ENCODE data around the gene SORBS2. TPM values are rescaled to one million over a fixed set of nuclear protein-coding genes. Genes with fewer than 3 reads are reported as not detected.

Gene SORBS2
- total RNA-seq, 1 donor from 2014 or later: 103 TPM

DNA sequence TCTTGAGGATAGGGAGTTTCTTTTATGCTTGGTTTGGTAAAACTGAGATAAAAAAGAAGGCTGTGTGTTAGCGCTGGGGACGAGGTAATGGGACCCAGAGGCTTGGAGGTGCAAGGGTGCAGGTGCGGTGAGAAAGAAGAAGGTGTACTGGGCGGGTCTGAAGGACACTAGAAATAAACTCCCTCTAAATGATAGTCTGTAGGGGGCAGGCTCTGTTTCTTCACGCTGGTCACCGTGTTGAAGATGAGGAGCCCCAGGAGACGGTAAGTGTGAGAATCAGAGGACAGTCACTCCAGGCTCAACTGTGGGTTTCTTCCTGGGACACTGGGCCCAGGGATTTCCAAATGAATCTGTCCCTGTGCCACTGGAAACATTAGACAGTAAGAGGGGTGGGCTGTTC, 131.4 kb downstream of the SORBS2 start:
- DNase-seq (ENCODE audit: low spot score): no peak

DNA sequence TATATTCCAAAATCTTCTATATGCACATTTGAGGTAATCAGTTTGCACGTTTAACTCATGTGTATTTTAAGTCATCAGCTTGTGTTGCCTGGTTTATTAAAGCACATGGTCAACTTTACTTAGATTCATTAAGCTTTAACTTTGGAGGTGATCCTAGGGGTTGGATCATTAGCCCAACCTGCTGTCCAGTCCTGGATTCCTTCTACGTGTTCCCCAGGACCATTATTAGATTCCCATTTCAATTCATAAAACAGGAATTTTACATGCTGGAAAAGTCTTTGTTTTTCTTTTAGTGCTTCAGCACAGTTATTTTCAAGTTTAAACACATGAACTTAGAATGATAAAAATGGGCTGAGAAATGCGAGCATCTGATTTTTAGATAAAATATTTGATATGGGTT, 132.5 kb downstream of the SORBS2 start:
- no peak for DNase-seq (ENCODE audit: low spot score)

DNA sequence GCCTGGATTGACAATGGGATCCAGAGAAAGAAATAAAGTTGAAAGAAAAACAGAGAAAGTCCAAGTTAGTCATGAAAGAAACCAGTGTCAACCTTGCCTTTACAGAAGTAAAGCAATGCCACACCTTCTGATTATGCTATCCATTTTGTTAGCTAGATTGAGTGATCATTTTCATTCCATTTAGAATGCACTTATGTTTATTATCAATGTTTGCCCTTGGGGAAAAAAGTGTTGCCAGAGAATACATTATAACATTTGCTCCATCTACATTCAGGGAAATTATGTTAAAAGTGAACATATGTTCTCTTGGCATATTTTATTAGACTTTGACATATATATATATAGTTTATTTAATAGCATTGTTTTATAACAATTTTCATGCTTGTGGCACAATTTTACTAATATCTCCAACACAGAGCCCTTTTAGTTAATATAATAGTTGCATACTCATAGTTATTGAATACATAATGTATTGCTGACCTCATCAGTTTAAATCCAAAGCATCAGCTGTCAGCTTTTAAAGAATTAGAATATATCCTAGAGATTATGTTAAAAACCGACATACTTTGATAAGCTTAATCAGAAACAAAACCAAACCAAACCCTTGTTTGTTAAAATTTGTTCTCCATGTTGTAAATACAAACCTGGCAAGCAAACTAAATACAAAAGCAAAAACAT, 134.2 kb downstream of the SORBS2 start:
- DNase-seq (ENCODE audit: low spot score): no peak

DNA sequence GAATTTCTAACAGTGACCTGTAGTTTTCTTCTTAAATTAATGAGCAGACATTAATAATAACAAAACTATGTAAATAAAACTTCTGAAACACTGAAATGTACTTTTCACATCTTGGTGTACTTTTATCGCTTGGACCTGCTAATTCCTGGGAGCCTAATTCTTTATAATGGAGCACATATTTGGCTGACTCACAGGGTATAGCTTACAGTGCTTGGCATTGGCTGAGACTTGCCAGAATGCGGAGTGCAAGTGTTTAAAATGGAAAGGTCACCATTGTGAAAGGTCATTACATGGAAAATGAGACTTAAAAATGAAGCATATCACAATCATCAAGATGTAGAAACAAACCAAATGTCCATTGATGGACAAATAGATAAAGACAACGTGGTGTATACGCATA, 139.4 kb downstream of the SORBS2 start:
- no peak for DNase-seq (ENCODE audit: low spot score)

DNA sequence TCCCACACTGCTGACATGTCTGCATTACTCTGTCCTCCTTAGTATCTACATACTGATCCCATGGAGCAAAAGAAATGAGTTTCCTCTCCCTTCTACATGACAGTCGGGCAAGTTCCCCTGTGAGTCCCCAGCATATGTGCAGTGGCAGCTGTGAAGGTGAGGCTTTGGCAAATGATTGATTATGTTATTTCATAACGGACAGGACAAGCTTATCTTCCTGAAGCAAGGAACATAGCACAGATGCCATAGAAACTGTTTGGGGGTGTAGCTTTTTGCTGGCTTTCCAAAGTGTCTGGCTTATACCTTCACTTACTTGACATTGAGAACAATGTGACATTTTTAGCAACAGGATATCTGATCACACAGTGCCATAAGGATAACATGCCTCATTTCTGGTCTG, 139.8 kb downstream of the SORBS2 start:
- no peak for DNase-seq (ENCODE audit: low spot score)

DNA sequence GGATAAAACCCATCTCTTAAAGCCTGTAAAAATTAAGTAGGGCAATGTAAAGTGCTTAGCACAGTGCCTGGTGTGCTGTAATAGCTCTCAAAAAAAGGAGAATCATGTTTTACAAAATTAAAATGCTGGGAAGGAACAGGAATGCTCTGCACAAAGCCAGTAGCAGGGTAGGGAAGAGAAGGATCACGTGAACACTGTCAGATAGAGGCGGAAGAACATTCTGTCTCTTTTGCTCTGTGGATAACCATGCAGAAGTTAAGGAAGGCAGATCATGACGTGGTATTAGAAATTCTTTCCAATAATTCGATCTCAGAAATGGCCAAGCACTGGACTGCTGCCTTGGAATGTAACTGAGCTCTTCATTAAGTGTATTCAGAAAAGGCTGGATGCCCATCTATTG, 140.5 kb downstream of the SORBS2 start:
- no peak for DNase-seq (ENCODE audit: low spot score)

DNA sequence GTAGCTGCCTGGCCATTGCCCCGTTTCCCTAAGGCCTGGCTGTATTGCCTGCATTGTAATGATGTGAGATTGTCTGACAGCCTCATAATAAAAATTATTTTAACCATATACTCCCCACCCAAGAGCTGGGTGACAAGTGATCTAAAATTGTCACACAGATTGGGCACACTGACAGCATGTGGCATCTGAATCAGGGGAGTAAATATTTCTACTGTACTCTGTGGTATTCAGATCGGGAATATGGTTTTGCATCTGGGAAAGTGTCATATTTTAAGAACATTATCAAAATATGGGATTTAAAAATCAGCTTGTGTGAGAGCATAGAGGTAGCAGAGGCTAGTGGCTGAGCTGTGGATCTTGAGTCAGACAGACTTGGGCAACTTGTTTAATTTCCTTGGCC, 140.9 kb downstream of the SORBS2 start:
- no peak for DNase-seq (ENCODE audit: low spot score)

DNA sequence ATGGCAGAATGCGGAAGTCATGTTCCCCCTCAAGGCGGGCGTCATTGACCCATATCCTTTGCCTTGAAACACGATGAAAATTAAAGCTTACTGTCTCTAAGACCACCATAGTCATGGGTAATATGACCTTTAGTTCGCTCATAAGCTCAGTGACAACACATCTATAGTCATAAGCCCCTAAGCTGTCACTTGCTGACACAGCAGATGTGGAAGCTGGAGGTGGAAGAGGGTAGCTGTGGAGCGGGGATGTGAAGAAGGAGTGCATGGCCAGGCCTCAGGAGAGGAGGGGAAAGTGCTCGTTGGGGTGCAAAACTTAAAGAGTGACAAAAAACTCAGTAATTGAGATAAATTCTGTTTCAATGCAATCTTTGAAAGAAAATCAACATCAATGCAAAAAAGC, 142.7 kb downstream of the SORBS2 start:
- no peak for DNase-seq (ENCODE audit: low spot score)

DNA sequence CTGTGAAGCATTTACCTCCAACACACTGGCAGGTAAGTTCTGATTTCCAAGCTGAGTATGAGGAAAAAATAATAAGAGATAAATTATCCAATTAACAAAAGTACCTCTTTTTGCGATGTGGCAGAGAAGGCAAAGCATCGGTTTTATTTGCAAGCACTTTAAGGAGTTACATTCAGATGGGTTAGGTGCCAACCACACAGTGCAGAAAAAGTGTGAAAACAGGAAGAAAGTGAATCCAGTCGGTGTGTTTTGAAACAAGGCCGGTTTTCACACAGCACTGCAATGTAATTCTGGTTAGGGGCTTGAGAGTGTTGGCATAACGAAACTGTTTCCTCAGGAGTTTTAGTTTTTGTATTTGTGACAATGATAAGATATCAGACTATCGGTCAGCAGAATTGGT, 145.8 kb downstream of the SORBS2 start:
- no peak for DNase-seq (ENCODE audit: low spot score)

DNA sequence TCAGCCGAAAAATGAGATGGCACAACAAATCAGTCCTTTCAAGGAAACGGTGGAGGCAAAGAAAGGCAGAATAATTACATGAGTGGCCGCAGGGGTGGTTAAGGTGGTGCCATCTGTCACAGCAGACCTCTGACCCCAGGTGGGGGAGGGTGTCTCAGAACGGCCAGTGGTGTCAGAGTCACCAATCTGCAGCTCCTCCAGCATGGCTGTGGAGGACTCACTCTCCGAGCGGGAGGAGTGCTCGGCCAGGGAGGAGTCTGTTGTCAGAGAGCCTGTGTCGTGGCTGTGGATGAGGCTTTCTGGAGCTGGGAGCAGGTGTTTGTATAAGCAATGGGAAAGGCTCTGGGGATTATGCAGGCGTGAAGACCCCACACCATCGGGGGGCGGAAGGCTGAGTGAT, 146.3 kb downstream of the SORBS2 start:
- DNase-seq (ENCODE audit: low spot score): no peak

DNA sequence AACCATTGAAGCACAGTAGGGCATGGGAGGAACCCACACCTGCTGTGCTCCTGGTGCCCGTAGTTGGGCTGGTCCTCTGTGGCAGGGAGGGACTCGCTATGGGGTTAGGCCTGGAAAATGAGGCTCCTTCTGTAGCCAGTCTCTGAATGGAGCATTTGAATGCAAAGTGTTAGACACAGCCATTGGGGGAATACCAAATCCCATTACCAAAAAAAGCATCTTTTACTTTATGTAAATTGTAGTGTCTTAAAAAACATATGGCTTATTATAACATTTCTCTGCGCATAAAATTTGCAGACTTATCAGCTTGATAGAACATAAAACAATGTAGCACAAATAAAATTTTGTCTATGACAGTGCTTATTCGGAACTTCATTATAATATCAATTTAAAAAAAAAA, 147.5 kb downstream of the SORBS2 start:
- DNase-seq (ENCODE audit: low spot score): no peak

DNA sequence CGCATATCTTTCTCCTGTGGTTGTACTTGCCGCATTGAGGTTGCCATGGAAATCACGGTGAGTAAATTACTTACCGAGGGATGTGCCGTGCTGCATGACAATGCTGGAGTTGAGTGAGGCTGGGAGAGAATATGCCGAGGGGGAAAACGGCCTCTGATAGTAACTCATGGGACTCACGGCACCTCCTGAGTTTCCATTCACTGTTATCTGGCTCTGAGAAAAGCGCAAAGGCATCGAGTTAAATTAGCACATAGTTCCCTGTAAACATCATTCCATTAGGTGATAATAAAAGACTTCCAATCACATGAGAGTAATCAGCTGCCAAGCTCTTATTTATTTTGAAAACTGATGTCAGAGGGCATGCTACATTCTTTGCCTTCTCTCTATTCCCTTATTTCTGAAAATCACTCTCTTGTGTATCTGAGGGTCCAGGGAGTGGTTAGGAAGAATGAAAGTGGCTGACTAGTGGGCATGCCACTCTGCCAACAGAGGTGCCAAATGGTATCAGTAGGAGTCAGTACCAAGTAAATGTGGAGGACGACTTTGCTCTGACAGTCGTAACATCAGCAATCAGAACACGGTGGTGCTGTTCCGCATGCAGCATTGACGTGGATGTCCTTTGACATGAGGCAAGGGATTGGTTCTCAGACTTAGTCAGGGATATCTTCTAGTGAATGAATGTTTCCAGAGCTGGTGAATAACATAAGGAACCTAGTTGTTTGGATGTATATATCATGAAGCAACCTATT, 149.8 kb downstream of the SORBS2 start:
- DNase-seq (ENCODE audit: low spot score): no peak

DNA sequence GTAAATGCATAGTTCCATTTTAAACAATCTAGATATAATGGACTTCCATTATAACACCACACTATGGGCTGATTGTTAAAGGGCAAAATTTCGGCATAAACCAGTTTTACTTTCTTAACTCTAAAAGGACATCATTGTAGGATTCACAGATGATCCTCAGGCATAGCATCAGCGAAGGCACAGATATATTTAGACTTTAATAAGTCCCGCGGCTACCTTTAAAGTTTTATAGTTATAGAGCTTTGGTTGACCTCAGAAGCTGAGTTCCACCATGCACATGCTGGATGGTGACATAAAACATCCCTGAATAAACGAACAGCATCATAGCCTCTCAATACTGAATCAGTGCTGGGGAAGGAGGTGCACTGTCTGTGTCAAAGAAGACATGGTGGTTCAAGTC, 151.7 kb downstream of the SORBS2 start:
- DNase-seq (ENCODE audit: low spot score): no peak

DNA sequence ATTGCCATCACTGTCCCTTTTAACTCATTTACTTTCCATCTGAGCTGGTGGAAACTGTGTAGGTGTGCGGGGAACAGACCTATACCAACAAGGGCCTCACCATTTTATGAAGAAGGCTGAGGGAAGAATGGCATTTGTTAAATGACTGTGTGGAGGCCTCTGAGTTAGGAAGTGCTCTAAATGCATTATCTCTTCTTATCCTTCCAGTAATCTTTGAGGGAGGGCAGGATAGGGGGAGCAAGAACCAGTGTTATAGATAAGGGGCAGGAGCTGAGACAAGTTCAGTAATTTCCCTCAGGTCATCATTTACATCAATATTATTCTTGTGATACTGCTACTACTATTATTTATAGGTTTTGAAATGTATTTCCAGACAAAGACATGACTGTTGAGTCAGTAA, 154.3 kb downstream of the SORBS2 start:
- no peak for DNase-seq (ENCODE audit: low spot score)

DNA sequence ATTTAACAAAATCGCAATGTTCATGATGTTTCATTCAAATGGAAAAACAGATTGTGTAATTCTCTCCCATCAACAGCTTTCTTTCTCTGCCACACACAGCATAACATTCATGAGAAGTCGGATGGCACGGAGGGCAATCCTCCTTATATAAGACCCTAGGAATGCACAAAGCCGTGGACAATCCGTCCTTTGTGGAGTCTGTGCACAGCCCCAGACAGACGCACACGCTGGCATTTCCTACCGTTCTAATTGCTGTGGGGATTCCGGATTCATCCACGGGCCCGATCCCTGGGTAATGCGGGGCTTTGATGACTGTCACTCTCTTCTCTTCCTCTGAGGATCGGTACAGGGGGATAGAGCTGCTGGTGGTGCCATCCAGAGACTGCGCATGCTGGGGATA, 154.8 kb downstream of the SORBS2 start:
- no peak for DNase-seq (ENCODE audit: low spot score)

DNA sequence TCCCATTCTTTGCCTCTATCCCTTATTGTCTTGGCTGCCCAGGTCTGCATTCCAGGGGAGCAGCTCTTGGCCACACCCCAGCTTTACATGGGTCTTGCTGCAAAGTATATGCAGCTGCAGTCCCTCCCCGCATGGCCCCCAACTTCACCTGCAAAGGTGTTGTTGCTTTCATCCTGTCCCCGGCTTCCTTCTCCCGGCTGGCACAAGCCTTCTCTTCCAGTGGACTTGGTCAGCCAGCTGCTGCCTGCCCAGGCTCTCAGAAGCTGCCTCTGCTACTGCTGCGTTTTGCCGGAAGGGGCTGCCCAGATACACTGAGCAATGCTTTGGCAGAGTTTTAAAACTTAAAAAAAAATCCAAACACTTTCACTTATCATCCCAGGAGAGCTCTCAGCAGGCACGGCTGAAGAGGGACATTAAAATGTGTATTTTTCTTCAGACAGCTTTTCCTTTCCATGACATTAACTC, 155.5 kb downstream of the SORBS2 start:
- no peak for DNase-seq (ENCODE audit: low spot score)

DNA sequence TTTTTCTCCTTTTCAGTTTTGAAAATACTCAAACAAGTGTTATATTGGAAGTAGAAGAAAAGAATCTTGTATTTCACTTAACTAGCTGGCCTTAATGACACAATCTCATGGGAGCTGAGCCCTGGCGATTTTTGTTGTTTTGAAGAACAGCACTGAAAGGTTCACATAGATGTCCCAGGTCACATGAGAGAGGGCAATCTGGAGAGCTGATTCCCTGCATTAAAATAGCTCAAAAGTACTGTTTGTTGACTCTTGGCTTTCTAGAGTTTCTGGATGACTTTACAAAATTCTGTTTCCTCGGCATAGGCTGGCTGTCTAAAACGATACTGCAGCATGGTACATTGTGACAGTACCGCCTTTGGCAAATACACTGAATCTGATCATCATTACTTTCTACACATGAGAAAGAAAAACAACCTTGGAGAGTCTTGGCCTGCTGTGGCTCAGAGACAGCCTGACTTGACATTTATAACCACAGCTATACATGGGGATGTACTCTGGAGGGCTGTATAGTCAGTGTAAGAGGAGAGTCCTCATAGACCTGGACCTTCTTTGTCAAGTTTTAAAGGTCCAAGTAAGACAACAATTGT, 156.9 kb downstream of the SORBS2 start:
- no peak for DNase-seq (ENCODE audit: low spot score)

DNA sequence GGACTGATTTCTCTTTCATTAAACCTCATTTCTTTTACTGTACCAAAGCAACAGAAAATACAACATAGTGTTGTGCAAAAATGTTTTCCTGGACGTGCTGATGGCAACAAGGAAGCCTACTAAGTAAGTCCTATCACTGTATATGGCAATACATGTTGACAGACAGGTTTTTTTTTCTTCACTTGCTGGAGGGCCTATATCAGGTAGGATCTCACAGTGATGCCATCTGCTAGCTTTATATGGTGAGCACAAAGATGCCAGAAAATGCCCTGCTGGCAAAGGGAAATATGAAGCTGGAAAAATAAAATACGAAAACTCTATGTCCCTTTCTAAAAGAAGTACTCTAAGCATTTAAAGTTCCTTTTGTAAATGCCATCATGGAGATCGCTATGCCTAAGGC, 157.7 kb downstream of the SORBS2 start:
- DNase-seq (ENCODE audit: low spot score): no peak

DNA sequence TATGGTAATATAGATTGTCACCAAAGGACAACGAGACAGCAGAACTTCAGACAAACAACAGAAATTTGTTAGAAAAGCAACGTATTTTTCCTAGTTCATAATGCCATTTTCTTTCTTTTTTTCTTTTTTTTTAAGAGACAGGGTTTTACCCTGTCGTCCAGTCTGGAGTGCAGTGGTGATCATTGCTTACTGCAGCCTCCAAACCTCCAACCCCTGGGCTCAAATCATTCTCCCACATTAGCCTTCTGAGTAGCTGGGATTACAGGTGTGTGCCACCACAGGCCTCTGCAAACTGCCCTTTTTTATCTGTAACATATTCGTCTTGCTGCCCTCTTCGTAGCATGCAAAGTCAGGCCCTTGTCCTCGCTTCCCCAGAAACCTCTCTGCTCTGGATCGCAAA, 160.1 kb downstream of the SORBS2 start:
- no peak for DNase-seq (ENCODE audit: low spot score)

DNA sequence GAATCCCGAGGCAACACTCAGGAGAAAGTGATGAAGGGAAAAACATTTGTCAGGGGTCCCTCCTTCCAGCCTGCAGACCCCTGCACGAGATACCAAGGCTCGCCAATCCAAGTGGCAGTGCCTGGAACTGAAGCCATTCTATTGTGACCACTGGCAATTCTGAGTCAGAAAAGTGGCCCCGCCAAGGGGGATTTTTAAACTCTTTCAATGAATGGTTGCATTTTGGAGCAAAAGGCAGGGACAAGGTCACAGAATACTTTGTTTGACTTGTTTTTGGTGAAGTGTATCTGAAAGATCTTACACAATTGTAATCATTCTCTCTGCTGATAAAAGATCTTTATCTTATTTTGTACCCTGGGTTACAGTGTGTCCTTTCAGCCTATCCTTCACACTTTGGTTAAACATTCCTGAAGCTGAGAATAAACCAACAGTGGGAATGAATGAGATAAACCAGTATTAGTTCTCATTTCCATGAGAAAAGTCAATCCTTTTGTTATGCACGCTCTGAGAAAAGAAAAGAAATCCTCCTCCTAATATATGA, 160.8 kb downstream of the SORBS2 start:
- DNase-seq (ENCODE audit: low spot score): no peak

DNA sequence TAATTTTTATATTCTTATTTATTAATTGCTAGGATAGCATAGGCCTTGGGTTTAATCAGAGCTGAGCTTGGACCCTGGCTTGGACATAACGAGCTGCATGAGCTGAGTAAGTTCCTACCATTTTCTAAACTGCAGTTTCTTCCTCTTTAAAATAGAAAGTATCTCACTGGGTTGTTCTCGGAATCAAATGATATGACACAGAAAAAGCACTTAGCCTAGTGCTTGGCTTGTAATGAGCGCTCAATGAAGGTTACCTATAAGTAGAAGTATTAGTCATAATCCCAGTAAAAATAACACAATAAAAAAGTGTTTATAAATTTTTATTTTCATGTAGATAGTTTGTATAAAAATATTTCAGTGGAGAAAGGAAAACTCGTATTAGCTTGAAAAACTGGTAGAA, 163.4 kb downstream of the SORBS2 start:
- DNase-seq (ENCODE audit: low spot score): no peak

DNA sequence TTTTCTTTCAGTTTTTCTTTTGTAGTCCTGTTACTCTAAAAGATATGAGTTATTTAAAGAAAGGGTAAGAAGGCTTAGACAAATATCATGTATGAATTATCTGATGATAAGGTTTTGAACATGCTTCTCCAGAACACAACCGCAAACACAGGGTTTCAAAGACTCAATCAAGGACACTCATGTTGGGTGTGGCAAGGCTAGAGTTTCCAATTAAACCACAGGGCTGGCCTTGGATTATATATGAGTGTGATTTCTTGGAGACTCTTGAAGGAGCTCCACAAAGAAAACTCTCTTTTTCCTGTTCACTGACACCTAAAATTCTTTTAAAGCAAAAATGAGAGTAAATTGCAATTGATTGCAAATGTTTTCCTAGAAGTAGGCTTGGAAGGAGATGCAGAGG, 166.6 kb downstream of the SORBS2 start:
- DNase-seq (ENCODE audit: low spot score): no peak

DNA sequence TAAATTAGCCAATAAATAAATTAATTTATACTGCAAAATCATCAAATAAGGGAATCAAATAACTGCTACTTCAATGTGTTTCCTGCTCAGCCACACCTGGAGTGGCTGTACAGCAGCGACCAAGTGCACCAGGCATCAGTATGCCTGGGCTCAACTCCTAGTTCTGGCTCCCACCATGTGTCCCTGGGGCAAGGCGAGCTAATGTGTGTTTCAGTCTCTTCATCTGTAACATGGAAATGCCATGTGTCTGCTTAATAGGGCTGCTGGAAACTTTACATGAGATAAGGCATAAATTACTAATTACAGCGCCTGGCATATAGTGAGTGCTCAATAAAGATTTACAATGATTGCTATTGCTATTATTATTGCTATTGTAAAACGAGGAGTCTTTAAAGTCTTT, 167.6 kb downstream of the SORBS2 start:
- no peak for DNase-seq (ENCODE audit: low spot score)
